Fibroblast of the aortic adventitia (primary cell): ENCODE measurements around the gene SLC7A10. TPM values are rescaled to one million over a fixed set of nuclear protein-coding genes. Genes with fewer than 3 reads are reported as not detected.

Experiments
- DNase-seq: peaks from one replicate; pipeline ENCODE4 v3.0.0-alpha.2; 2010; ENCODE audit warnings: low read depth
- H3K4me3 ChIP-seq: 2 replicates; pipeline ENCODE4 v1.5.1; 2011; ENCODE audit warnings: low read depth, mild to moderate bottlenecking, control low read depth, low read length, moderate library complexity
- total RNA-seq: library from RNA; depleted of rRNA; stranded (reverse); fragments of >200 nt; gene quantifications from 2 replicates; pipeline ENCODE4 v1.2.3, GENCODE V29; 2012; ENCODE audit warnings: low replicate concordance
- TF ChIP-seq, protein P1 (sequence below): IDR thresholded peaks from 2 replicates; pipeline ENCODE4 v1.5.1; 2011; ENCODE audit warnings: mild to moderate bottlenecking, low read length, control low read depth, inconsistent platforms; ENCODE audit not compliant: insufficient read depth

SLC7A10 gene
- total RNA-seq, 1 donor: not detected

DNA sequence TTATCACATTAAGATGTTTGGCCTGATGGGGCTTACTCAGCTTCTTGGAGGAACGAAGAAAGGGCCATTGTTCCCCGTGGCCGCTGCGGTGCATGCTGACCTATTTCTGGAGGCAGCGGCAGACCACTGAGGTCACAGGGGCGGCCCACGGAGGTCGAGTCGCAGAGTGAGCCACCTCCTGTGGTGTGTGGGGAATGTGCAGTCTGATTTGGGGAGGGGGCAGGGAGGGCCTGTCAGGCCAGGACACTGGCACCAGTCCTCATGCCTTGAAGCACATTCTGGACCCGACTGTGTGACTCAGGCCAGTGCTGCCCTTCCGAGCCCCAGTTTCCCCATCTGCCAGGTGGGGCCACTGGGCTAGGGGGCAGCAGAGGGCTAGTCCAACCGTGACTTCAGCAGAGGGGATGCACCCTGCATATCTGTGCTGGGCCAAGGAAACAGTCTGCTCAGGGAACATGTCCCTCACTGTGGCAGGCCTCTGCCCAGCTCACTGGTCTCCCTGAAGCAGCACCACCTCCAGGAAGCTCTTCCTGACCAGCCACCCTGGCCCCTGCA lies 6.3 kb downstream of the SLC7A10 start:
- DNase-seq: no peak
- TF ChIP-seq, protein P1, sequence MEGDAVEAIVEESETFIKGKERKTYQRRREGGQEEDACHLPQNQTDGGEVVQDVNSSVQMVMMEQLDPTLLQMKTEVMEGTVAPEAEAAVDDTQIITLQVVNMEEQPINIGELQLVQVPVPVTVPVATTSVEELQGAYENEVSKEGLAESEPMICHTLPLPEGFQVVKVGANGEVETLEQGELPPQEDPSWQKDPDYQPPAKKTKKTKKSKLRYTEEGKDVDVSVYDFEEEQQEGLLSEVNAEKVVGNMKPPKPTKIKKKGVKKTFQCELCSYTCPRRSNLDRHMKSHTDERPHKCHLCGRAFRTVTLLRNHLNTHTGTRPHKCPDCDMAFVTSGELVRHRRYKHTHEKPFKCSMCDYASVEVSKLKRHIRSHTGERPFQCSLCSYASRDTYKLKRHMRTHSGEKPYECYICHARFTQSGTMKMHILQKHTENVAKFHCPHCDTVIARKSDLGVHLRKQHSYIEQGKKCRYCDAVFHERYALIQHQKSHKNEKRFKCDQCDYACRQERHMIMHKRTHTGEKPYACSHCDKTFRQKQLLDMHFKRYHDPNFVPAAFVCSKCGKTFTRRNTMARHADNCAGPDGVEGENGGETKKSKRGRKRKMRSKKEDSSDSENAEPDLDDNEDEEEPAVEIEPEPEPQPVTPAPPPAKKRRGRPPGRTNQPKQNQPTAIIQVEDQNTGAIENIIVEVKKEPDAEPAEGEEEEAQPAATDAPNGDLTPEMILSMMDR: peak; percentile 9
- H3K4me3 ChIP-seq: no peak overlapping the region

DNA sequence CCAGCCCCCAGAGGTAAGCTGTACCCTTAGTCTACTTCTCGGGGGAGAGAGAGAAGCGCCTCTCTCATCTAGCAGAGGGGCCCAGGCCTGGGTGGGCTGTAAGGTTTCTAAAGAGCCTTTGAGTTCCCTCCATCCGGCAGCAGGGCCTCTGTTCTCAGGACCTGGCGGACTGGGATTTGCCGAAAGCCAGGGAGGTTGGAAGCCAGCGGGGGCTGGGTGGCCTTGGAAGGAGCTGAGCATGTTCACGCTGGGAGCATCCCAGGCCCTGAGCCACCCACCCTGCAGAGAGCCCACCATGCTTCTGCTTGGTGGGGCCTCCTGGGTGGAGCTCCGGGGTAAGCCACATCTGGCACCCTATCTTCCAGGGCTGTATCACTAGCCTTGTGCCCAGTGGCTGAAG lies 7.8 kb downstream of the SLC7A10 start:
- no peak overlapping the region for H3K4me3 ChIP-seq
- DNase-seq: no peak
- TF ChIP-seq, protein P1: no peak

DNA sequence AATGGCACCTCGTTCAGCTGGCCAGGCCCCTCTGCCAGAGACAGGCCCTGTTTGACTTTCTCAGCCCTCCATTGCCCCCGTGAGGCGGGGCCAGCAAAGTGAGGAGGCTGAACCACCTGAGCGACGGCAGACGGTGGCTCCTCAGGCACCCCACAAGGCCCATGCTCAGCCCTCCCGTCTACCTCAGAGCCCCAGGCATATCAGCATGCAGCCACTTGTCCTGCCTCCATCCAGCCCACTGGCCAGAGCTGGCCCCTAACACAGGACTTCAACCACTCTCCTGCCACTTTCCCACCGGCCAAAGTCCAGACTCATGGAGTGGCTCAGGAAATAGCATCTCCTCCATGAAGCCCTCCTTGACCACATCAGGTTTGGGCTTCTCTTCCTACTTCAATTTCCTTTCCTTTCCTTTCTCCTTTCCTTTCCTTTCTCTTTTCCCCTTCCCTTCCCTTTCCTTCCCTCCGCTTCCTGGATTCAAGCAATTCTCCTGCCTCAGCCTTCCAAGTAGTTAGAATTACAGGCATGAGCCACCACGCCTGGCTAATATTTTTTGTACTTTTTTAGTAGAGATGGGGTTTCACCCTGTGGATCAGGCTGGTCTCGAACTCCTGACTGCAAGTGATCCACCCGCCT lies 9.3 kb downstream of the SLC7A10 start:
- no peak for DNase-seq
- TF ChIP-seq, protein P1: no peak
- no peak overlapping the region for H3K4me3 ChIP-seq

DNA sequence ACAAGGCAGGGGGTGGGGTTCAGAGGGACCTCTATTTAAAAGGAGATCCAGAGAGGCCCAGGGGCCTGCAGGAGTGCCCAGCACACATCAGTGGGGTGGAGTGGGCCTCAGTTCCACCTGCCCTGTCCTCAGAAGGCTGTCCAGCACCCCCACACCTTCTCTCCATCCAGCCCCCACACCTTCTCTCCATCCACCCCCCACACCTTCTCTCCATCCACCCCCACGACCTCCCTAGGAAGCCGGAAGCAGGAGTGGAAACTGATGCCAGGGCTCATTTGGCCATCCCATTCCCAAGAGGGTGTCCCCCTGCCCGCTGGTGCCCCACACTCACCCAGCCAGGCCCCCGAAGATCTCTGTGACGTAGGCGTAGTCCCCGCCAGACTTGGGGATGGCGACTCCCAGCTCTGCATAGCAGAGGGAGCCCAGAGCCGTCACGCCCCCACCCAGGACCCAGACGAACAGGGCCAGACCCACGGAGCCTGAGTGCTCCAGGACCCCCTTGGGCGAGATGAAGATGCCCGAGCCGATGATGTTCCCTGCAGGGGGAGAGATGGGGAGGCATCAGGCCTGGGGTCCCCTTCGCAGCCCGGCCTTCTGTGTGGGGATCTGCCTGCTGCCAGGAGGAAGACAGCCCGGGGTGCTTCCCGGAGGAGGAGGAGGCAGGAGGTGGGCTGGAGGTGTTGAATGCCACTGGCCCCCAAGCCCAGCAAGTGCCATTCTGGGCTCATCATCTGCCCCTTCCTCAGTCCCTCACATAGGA lies 10.0 kb downstream of the SLC7A10 start:
- DNase-seq: no peak
- TF ChIP-seq, protein P1: no peak
- no peak overlapping the region for H3K4me3 ChIP-seq

DNA sequence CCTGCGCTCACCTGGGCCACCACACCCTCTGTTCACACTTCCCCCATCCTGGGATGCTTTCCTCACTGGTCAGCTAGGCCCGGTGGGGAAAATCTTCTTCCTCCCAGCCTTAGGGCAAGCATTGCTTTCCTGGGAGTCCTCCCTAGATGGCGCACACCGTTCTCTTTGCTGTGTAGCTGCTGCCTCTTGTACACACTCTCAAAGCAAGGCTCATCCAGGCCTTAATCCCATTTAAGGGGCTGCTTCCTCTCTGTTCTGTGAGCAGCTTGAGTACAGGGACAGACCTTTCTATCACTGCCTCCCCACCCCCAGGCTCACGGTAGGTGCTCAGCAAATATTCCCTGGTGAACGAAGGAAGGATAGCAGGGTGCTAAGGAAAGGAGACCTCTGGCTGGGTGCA lies 11.1 kb downstream of the SLC7A10 start:
- H3K4me3 ChIP-seq: no peak overlapping the region
- TF ChIP-seq, protein P1: no peak
- DNase-seq: peak; percentile 13

DNA sequence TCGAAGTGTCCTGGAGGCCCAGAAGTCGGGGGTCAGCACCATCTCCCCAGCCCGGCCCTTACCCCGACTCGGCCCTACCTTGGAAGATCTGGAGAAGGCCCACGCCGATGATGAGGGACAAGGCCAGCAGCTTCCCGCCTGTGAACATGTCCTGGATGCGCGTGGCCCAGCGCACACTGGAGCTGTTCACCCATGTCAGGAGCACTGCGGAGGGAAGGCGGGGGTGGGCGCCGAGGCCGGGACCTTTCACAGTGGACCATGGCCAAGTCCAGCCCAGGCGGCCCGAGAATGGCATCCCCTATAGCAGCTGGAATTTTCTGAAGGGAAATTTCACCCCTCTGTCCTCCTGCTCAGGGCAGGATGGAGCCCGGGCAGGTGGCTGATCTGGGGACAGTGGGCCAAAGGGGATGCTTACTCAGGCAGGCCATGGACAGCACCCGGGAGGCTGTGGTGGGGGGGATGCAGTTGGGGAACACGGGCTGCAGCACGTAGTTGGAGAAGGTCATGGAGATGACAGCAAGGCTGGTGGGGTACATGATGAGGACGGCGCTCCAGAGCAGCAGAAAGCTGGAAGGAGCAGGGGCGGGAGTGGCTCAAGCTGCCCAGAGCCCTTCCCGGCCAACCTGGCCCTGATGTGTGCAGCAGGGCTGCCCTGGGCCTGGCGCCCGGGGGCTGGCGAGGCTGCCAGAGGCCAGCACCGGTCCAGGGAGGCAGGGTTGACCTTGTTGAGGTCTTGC lies 13.0 kb downstream of the SLC7A10 start:
- DNase-seq: no peak
- TF ChIP-seq, protein P1: no peak
- no peak overlapping the region for H3K4me3 ChIP-seq
